Astrocyte (in vitro differentiated cells and primary cell): ENCODE data around the gene RPH3AL. TPM values are rescaled to one million over a fixed set of nuclear protein-coding genes. Genes with fewer than 3 reads are reported as not detected.
"Not testable (repeated sequence)": the region's sequence is repeated elsewhere in the genome, so short reads cannot be mapped to it uniquely, and the experiment has no call there.

ENCODE experiments used
- DNase-seq: peaks from one replicate; pipeline ENCODE4 v3.0.0-alpha.2; 2010; ENCODE audit warnings: low read depth
- FAIRE-seq: peaks from 2 replicates; lab custom pipeline; 2011; peaks lifted over from hg19 to GRCh38; lab: Jason Lieb, UNC
- H2AFZ ChIP-seq: 2 replicates; pipeline ENCODE4 v1.6.0; 2012; ENCODE audit warnings: low read depth, low read length, inconsistent platforms
- H3K27ac ChIP-seq: 2 replicates; pipeline ENCODE4 v1.5.1; 2011; ENCODE audit warnings: low read depth, low read length, inconsistent platforms
- H3K27me3 ChIP-seq: 2 replicates; pipeline ENCODE4 v1.6.0; 2011; ENCODE audit warnings: low read length, inconsistent platforms; ENCODE audit not compliant: insufficient read depth
- H3K36me3 ChIP-seq: 2 replicates; pipeline ENCODE4 v1.5.1; 2011; ENCODE audit warnings: low read length, inconsistent platforms; ENCODE audit not compliant: insufficient read depth
- H3K4me1 ChIP-seq: 2 replicates; pipeline ENCODE4 v1.5.1; 2011; ENCODE audit warnings: low read length, inconsistent platforms; ENCODE audit not compliant: insufficient read depth
- H3K4me2 ChIP-seq: 2 replicates; pipeline ENCODE4 v1.6.0; 2012; ENCODE audit warnings: low read length, inconsistent platforms
- H3K4me3 ChIP-seq: 2 replicates; pipeline ENCODE4 v1.5.1; 2011; ENCODE audit warnings: low read depth, mild to moderate bottlenecking, low read length, inconsistent platforms; ENCODE audit not compliant: insufficient read depth
- H3K79me2 ChIP-seq: 2 replicates; pipeline ENCODE4 v1.6.0; 2012; ENCODE audit warnings: mild to moderate bottlenecking, low read length, inconsistent platforms; ENCODE audit not compliant: insufficient read depth
- H3K9ac ChIP-seq: 2 replicates; pipeline ENCODE4 v1.6.0; 2012; ENCODE audit warnings: mild to moderate bottlenecking, low read length, inconsistent platforms
- H3K9me3 ChIP-seq: 2 replicates; pipeline ENCODE4 v1.5.1; 2012; ENCODE audit warnings: low read depth, mild to moderate bottlenecking, low read length, inconsistent platforms; ENCODE audit not compliant: insufficient read depth
- H4K20me1 ChIP-seq: 2 replicates; pipeline ENCODE4 v1.6.0; 2012; ENCODE audit warnings: low read length, inconsistent platforms; ENCODE audit not compliant: insufficient read depth
- H3K27ac Mint-ChIP-seq: one replicate; pipeline ENCODE4 v1.8.0; 2021; ENCODE audit warnings: mild to moderate bottlenecking, mixed read lengths; ENCODE audit not compliant: unreplicated experiment
- H3K27me3 Mint-ChIP-seq: one replicate; pipeline ENCODE4 v1.8.0; 2021; ENCODE audit warnings: low read depth, mixed read lengths; ENCODE audit not compliant: unreplicated experiment
- H3K36me3 Mint-ChIP-seq: one replicate; pipeline ENCODE4 v1.8.0; 2021; ENCODE audit warnings: low read depth, mixed read lengths; ENCODE audit not compliant: unreplicated experiment
- H3K4me1 Mint-ChIP-seq: one replicate; pipeline ENCODE4 v1.8.0; 2021; ENCODE audit warnings: low read depth, mixed read lengths; ENCODE audit not compliant: unreplicated experiment
- H3K4me3 Mint-ChIP-seq: one replicate; pipeline ENCODE4 v1.8.0; 2021; ENCODE audit warnings: mild to moderate bottlenecking, moderate library complexity, mixed read lengths; ENCODE audit not compliant: unreplicated experiment
- H3K9me3 Mint-ChIP-seq: one replicate; pipeline ENCODE4 v1.8.0; 2021; ENCODE audit warnings: mild to moderate bottlenecking, mixed read lengths; ENCODE audit not compliant: unreplicated experiment
- EZH2 ChIP-seq: IDR thresholded peaks from 2 replicates; pipeline ENCODE4 v1.6.1; 2012; ENCODE audit warnings: mild to moderate bottlenecking, low read length, inconsistent platforms; ENCODE audit not compliant: insufficient read depth
- total RNA-seq: library from RNA; stranded (reverse); gene quantifications from 2 replicates; pipeline ENCODE4 v1.2.1, GENCODE V29; 2021
- TF ChIP-seq, protein P1 (sequence below): IDR thresholded peaks from 2 replicates; pipeline ENCODE4 v1.5.1; 2011; ENCODE audit warnings: low read depth, mild to moderate bottlenecking, inconsistent platforms, low read length, moderate library complexity; ENCODE audit not compliant: insufficient read depth

Gene RPH3AL
- total RNA-seq, 1 donor from 2014 or later: 3.7 TPM

DNA sequence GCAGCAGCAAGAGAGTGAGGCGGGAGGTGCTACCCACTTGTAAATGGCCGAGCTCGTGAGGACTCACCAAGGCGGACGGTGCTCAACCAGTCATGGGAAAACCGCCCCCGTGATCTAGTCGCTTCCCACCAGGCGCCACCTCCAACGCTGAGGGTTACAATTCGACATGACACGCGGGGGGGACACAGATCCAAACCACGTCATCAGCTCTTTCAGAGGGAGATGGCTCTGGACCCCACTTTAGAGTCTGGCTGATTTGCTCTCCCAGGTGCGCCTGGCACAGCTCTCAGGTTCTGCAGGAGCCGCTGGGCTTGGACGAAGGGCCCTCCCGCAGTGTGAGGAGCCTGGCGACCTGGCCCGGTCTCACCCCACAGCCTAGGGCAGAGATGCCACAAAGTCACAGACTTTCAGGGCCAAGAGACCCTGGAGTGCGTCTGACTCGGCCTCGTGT is 150.1 kb downstream of the RPH3AL start:
- Mint-ChIP-seq H3K27ac (no peak overlapping the region), H3K27me3 (peaks cover 33% of the 10 kb centered on the region), H3K4me1 (peaks cover 9% of the 10 kb centered on the region), H3K36me3 (peaks cover 4% of the 10 kb centered on the region), H3K9me3 (no peaks in the 10 kb centered on the region), H3K4me3 (no peak overlapping the region)
- H3K4me3 ChIP-seq: no peak overlapping the region
- H3K4me1 ChIP-seq: no peaks in the 10 kb centered on the region
- H2AFZ ChIP-seq: no peak overlapping the region
- TF ChIP-seq EZH2: no peak
- H3K4me2 ChIP-seq: no peak overlapping the region
- FAIRE-seq: no peak
- H4K20me1 ChIP-seq: no peaks in the 10 kb centered on the region
- H3K9me3 ChIP-seq: no peaks in the 10 kb centered on the region
- no peaks in the 10 kb centered on the region for H3K36me3 ChIP-seq
- no peak overlapping the region for H3K9ac ChIP-seq
- no peak for DNase-seq
- no peaks in the 10 kb centered on the region for H3K79me2 ChIP-seq
- peaks cover 9% of the 10 kb centered on the region for H3K27me3 ChIP-seq
- H3K27ac ChIP-seq: no peak overlapping the region

DNA sequence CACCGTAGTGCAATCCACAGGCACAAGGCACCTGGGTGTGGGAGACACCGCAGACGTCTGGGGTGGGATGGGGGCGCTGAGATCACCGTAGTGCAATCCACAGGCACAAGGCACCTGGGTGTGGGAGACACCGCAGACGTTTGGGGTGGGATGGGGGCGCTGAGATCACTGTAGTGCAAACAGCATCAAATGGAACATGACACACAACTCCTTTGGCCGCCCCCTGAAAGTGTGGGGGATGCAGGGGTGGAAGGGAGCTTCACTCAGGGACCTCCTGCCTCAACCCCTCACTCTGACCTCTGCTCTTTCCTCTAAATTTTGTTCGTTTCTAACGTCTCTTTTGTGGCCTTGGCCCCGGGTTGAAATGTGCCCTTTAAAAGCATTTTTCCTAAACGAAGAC is 150.9 kb downstream of the RPH3AL start:
- not testable (repeated sequence) for H3K36me3 ChIP-seq, H3K27ac ChIP-seq, H3K9me3 ChIP-seq, H3K4me3 Mint-ChIP-seq, H4K20me1 ChIP-seq, H3K4me1 ChIP-seq, DNase-seq, H3K4me2 ChIP-seq, H3K27me3 ChIP-seq, FAIRE-seq, H3K4me1 Mint-ChIP-seq, H3K27ac Mint-ChIP-seq, H3K4me3 ChIP-seq, H3K9me3 Mint-ChIP-seq, H3K79me2 ChIP-seq, H3K9ac ChIP-seq, H3K36me3 Mint-ChIP-seq, H2AFZ ChIP-seq
- H3K27me3 Mint-ChIP-seq: peaks cover 31% of the 10 kb centered on the region

DNA sequence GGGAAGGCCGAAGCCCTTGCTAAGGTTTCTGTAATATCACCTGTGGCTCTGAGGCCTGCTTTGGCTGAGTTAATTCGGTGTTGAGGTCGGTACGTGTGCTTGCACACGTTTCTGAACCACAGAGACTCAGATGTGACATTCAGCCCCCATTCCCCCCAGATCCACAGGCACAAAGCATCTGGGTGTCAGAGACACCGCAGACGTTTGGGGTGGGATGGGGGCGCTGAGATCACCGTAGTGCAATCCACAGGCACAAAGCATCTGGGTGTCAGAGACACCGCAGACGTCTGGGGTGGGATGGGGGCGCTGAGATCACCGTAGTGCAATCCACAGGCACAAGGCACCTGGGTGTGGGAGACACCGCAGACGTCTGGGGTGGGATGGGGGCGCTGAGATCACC is 151.3 kb downstream of the RPH3AL start:
- not testable (repeated sequence) for H3K4me3 Mint-ChIP-seq, H3K4me2 ChIP-seq, H2AFZ ChIP-seq, H3K27ac Mint-ChIP-seq, H3K9me3 Mint-ChIP-seq, FAIRE-seq, DNase-seq, H3K27ac ChIP-seq, H3K36me3 ChIP-seq, H4K20me1 ChIP-seq, H3K4me1 ChIP-seq, H3K79me2 ChIP-seq, H3K9ac ChIP-seq, H3K9me3 ChIP-seq, H3K4me3 ChIP-seq, H3K36me3 Mint-ChIP-seq, H3K4me1 Mint-ChIP-seq
- H3K27me3 ChIP-seq: peaks cover 11% of the 10 kb centered on the region
- peaks cover 31% of the 10 kb centered on the region for H3K27me3 Mint-ChIP-seq

DNA sequence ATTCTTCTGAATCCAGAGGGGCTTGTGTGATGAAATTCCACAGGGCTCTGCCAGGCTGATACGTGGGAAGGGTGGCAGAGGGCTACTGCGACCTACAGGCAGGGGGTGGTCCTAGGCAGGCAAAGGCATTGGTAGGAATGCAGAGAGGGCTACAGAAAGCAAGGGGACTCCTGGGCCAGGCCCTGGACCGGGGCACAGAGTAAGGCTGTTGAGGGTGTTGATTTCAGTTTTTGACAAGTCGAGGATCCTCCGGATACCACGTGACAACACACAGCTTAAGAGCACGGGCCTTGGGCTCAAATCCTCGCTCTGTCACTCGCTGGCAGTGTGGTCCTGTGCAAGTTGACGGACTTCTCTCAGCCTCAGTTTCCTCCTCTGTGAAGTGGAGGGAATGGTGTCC is 152.0 kb downstream of the RPH3AL start:
- Histone ChIP-seq H3K4me3 (no peak overlapping the region), H4K20me1 (no peaks in the 10 kb centered on the region), H3K4me2 (no peak overlapping the region), H3K27ac (no peak overlapping the region), H2AFZ (no peak overlapping the region), H3K4me1 (no peaks in the 10 kb centered on the region), H3K9ac (no peak overlapping the region), H3K36me3 (no peaks in the 10 kb centered on the region), H3K27me3 (peaks cover 13% of the 10 kb centered on the region), H3K79me2 (no peaks in the 10 kb centered on the region), H3K9me3 (no peaks in the 10 kb centered on the region)
- Mint-ChIP-seq H3K27ac (no peak overlapping the region), H3K27me3 (peaks cover 31% of the 10 kb centered on the region), H3K4me3 (no peak overlapping the region), H3K36me3 (no peaks in the 10 kb centered on the region), H3K4me1 (peaks cover 9% of the 10 kb centered on the region), H3K9me3 (no peaks in the 10 kb centered on the region)
- no peak for FAIRE-seq
- DNase-seq: no peak
- no peak for TF ChIP-seq EZH2
- TF ChIP-seq, protein P1, sequence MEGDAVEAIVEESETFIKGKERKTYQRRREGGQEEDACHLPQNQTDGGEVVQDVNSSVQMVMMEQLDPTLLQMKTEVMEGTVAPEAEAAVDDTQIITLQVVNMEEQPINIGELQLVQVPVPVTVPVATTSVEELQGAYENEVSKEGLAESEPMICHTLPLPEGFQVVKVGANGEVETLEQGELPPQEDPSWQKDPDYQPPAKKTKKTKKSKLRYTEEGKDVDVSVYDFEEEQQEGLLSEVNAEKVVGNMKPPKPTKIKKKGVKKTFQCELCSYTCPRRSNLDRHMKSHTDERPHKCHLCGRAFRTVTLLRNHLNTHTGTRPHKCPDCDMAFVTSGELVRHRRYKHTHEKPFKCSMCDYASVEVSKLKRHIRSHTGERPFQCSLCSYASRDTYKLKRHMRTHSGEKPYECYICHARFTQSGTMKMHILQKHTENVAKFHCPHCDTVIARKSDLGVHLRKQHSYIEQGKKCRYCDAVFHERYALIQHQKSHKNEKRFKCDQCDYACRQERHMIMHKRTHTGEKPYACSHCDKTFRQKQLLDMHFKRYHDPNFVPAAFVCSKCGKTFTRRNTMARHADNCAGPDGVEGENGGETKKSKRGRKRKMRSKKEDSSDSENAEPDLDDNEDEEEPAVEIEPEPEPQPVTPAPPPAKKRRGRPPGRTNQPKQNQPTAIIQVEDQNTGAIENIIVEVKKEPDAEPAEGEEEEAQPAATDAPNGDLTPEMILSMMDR: no peak
